Activated T-cell treated with anti-CD3 and anti-CD28 coated beads for 24 hours (primary cell): ENCODE measurements around the gene RTP5.

Source experiments
- DNase-seq: peaks from one replicate; pipeline ENCODE4 v3.0.0-alpha.2; 2020; ENCODE audit warnings: low read depth

RTP5 gene

DNA sequence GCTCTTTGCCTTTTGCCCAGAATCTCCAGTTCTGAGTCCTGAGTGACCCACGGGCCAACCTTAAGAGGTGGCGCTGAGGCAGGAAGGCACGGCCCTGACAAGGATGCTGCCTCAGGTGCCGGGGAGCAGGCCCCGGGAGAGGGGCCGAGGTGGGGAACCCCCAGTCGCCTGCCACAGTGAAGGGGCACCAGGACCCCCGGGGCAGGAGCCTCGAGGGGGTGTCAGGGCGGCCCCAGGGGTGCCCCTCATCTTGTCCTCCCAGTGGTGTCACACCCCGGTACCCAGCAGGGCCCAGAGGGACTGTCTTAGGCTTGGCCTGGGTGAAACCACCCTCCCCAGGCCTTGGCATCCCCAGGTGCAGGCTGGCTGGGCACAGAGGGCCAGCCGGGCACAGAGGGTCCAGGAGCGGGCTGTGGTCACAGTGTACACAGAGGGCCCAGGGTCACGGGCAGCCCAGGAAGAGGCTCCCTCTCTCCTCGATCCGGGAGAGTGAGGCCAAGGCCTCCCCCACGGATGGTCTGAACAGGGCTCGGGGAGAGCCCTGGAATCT lies 11.9 kb upstream of the RTP5 start:
- DNase-seq: no peak

DNA sequence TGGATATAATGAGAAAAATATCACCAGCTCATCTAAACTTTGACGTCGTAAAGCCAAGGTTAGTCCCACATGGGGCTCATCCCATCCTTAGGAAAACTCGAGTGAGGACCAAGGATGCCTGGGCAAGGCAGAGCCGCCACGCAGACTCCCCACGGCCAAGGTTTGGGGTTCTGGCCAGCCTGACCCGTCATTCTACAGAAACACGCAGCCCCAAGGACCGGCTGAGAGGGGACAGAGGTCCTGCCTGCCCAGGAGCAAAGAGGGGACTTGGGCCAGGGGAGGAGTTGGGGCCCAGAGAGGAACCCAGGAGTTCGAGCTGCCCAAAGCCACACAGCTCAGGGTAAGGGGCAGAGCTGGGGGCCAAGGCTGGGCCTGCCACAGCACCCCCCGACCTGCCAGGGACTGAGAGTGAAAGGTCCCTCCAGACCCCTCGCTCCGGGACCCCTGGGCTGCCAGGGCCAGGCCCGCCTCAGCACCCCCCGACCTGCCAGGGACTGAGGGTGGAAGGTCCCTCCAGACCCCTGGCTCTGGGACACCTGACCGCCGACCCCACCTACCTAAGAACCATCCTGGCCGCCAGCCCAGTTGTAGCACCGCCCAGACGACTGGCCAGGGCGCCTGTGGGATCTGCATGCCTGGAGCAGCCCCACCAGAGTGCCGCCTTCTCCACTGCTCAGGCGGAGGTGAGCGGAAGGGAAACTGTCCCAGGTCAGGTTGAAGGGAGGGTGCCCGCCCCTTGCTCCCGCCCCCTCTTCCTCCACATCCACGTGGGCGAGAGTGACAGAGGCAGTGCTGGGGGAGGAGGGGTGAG lies 11.1 kb upstream of the RTP5 start, which contains the start of gene PDCD1:
Gene PDCD1, minus strand, starts transcription at position 689 of the 811 bp plus-strand sequence. Its CDS starts 56 bp downstream, at position 633.
- DNase-seq: peak; percentile 65

DNA sequence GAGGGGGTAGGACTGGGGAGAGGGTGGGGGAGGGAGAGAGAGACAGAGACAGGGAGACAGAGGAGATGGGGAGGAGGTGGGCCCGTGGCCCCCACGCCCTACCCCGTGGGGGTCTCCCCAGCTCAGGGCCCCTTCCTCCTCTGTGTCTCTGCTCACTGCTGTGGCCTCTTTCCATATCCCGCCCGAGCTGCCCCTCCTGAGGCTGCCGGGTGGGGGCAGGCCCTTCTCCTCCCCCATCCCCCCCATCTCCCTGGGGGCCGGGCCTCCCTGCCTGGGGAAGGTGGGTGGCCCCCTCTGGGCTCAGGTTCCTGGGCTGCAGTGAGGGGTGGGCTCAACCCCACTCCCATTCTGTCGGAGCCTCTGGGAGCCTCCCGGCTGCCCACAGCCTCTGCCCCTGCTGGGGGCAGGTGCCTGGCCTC lies 10.5 kb upstream of the RTP5 start:
- DNase-seq: no peak

DNA sequence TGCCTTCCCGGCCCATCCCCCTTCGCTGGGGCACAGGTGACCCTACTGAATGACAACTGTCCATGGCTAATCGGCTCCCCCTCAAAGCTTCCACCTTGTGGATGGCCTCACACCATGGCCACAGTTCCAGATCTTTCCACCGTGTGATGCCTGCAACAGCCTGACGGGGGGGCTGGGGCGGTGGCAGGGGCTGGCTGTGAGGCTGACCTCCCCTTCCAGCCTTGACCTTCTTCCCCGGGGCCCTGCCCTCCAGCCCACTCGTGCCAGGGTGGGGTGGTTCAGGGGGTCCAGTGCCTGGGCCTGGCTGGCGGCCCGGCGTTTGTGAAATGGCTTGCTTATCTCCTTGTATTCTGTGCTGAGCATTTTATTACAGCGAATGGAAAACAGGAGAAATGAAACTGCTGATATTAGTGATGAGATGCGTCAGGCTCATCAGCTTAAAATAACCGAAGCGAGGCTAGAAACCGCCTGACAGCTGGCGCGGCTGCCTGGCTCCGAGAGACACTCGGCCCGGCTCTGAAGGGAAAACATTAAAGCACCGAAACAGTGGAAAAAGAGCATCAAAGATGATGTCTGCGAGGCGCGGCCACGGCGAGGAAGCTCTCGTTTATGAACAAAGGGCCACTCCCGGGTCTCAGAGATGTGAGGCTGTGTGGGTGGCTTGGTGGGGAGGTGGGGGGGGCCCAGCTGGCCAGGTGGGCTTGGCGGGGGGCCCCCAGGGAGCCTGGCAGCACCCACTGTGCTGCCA lies 9.9 kb upstream of the RTP5 start:
- DNase-seq: peak; percentile 71

DNA sequence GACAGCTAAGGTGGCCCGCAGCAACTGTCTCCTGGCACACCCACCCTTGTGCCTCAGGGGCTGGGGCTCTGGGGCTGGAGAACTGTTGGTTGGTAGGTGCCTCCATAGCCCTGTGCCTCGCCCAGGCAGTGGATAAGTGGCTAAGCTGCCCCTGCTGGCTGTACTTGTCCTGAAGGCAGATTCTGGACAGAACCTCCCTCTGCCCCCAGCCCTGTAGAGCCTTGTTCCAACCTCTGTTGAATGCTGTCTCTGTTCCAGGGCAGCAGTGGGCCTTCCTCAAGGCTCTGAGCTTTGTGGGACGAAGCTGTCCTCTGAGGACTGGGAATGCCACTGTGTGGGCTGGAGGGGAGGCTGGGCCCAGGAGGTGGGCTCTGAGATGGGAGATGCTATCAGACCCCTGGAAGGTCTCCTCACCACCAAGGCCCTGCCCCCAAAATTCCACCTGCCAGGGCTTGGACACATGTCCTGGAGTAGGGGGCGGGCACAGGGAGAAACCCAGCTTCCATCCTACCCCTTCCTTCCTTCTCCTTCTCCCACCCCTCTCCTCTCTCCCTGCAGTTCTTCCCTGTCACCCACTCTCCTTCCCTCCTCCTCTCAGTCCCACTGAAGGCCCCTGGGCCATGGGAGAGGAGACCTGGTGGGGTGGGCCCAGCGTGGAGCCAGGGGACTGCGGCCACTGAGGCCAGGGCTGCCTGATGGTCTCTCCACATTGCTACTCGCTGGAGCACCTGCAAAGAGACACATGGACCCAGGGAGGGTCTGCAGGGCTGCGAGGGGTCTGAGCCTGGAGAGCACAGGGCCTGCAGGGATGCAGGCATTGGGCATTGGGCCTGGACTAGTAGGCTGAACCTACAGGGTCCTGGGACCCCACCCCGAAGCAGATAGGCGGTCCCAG lies 9.1 kb upstream of the RTP5 start:
- DNase-seq: no peak

DNA sequence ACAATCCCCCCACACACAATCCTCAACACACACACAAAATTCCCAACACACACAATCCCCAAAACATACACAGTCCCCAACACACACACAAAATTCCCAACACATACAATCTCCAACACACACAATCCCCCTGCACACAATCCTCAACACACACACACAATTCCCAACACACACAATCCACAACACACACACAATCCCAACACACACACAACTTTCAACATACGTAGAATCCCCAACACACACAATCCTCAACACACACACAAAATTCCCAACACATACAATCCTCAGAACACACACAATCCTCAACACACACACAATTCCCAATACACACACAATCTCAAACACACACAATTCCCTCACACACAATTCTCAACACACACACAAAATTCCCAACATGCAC lies 8.3 kb upstream of the RTP5 start:
- no peak for DNase-seq

DNA sequence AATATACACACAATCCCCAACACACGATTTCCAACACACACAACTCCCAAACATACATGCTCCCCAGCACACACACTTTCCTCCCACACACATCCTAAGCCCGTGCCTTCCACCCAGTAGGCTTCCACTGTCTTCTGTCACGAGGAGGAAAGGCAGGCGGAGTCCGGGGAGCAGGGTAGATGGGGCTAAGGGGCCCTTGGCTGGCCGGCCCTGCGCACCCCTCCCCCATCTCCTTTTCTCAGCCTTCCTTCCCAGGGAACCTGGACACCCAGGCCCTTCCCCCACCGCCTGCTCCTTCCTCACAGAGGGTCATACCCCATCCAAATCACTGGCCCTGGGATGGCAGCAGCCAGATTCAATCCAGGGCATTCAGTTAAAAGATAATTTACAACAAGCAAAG lies 7.4 kb upstream of the RTP5 start:
- no peak for DNase-seq

DNA sequence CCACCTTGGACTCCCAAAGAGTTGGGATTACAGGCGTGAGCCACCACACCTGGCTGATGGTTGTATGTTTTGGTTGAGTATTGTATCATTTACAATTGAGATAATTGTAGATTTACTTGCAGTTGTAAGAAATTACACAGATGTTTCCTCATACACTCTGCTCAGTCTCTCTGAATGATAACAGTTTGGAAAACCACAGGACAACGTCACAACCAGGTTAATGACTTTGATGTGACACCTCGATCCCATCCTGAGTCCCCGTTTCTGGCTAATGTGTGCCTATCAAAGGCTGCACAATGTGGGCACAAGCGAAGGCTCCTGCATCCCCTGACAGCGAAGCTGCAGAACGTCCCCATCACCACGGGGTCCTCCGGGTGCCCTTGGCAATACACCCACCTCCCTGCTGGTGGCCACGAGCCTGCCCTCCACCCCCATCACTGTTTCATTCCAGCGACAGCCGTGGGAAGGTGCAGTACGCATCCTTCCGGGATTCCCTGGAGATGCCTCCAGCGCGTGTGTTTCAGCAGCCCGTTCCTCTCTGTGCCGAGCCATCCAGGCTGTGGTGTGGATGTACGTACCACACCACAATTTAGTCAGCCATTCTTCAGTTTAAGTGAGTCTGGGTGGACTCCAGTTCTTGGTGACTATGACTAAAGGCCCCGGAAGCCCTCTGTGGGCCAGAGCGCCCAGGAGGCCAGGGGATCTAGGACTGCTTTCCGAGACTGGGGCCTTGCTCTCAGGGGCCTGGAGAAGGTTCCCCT lies 6.6 kb upstream of the RTP5 start:
- no peak for DNase-seq

DNA sequence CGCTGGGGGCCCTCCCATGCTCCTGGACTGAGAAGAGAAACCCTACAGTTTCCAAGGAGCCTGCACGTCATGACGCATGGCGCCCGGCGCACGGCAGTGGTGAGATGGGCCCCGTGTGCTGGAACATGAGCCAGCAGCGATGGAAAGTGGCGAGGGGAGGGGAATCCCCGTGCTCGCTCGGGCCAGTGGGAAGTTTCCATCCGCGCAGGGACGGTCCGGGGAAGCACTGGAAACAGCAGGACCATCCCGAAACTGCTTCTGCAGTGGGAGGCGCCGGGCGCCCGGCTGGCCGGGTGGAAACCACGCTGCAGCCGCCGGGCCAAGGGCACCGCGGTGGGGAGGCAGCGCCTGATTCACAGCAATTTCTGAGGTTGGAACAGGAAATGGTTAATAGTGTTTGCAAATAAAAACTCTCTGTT lies 6.0 kb upstream of the RTP5 start:
- DNase-seq: peak; percentile 57

DNA sequence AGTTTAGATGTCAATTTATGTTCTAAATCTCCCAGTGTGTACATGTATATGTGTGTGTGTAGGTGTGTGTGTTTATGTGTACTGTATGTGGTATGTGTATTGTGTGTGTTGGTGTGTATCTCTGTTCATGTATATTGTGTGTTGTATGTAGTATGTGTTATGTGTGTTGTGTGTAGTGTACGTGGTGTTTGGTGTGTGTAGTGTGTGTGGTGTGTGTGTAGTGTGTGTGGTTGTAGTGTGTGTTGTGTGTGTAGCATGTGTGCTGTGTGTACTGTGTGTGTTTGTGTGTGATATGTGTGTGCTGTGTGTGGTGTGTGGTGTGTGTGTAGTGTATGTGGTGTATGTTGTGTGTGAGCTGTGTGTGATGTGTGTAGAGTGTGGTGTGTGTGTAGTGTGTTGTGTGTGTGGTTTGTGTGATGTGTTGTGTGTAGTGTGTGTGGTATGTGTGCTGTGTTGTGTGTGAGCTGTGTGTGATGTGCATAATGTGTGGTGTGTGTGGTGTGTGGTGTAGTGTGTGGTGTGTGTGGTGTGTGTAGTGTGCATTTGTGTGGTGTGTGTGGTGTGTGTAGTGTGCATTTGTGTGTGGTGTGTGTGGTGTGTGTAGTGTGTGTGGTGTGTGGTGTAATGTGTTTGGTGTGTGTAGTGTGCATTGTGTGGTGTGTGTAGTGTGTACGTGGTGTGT lies 5.2 kb upstream of the RTP5 start:
- DNase-seq: no peak

DNA sequence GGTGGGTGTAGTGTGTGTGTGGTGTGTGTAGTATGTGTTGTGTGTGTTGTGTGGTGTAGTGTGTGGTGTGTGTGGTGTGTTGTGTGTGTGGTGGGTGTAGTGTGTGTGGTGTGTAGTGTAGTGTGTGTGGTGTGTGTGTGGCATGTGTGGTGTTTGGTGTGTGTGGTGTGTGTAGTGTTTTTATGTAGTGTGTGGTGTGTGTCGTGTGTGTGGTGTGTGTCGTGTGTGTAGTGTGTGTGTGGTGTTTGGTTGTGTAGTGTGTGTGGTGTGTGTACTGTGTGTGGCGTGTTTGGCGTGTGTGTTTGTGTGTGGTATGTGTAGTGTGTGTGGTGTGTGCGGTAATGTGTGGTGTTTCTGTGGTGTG lies 4.7 kb upstream of the RTP5 start:
- no peak for DNase-seq

DNA sequence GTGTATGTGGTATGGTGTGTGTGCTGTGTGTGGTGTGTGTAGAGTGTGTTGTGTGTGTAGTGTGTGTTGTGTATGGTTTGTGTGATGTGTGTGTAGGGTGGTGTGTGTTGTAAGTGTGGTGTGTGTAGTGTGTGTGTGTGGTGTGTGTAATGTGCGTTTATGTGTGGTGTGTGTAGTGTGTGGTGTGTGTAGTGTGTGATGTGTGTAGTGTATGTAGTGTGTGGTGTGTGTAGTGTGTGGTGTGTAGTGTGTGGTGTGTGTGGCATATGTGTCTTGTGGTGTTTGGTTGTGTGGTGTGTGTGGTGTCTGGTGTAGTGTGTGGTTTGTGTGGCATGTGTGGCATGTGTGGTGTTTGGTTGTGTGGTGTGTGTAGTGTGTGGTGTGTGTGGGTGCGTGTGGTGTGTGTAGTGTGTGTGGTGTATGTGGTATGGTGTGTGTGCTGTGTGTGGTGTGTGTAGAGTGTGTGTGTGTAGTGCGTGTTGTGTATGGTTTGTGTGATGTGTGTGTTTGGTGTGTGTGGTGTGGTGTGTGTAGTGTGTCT lies 4.0 kb upstream of the RTP5 start:
- DNase-seq: no peak

DNA sequence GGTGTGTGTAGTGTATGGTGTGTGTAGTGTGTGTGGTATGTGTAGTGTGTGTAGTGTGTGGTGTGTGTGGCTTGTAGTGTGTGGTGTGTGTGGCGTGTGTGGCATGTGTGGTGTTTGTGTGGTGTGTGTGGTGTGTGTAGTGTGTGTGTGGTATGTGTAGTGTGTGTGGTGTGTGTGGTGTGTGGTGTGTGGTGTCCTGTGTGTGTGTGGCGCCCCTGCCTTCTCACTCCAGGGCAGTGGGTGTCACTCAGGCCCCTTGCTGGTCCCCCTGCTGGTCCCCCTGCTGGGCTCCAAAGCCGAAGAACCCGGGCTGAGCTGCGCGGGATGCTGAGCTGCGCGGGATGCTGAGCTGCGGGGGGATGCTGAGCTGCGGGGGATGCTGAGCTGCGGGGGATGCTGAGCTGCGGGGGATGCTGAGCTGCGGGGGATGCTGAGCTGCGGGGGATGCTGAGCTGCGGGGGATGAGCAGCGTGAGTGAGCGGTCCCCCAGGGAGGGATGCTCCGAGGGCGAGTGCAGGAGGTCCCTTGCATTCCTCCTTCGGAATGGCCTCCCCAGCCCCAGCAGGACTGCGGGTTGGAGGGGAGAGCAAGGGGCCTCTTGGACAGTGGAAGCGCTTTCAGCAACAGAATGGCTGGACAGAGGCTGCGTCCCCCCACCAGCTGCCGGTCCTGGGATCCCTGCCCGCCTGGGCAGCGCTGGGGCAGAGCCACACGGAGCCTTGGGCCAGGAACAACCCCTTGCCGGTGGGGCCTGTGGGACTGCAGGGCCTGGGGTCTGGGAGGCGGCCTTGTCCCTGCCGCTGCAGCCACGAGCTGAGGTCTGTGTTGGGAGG lies 3.4 kb upstream of the RTP5 start:
- no peak for DNase-seq

DNA sequence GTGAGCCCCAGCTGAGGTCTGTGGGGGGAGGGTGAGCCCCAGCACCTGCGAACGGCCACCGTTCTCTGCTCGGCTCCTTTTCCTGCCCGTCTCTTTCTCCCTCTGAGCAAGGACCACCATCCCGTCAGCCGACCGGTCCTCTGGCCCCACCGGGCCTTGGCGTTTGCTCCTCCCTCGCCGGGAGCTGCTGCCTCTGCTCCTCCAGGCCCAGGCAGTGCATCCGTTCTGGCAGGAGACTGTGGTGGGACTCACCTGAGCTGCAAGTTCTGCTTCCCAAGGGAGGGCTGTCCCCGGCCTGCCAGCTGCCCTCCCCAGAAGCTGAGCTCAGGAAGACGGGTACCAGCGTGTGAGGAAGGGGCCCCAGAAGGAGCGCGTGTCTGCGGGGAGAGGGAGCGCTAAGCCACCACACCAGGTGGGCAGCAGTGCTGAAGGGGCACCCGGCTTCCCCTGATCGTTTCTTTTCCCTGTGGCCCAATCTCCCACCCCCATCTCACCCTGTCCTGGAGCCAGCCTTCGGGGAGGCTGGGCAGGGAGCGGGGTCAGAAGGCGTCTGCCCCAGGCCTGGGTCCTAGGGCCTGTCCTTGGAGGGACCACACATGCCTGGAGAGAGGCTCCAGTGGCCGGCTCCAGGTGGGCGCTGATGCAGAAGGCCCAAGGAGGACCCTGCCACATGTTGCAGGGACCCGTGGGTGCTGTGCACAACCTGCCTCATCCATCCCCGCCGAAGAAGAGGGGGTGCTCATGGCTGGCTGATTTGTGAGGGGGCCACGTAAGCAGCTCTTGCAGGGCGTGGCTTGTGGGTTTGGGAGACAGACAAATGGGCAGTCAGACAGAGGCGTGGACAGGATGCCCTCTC lies 2.5 kb upstream of the RTP5 start:
- no peak for DNase-seq

DNA sequence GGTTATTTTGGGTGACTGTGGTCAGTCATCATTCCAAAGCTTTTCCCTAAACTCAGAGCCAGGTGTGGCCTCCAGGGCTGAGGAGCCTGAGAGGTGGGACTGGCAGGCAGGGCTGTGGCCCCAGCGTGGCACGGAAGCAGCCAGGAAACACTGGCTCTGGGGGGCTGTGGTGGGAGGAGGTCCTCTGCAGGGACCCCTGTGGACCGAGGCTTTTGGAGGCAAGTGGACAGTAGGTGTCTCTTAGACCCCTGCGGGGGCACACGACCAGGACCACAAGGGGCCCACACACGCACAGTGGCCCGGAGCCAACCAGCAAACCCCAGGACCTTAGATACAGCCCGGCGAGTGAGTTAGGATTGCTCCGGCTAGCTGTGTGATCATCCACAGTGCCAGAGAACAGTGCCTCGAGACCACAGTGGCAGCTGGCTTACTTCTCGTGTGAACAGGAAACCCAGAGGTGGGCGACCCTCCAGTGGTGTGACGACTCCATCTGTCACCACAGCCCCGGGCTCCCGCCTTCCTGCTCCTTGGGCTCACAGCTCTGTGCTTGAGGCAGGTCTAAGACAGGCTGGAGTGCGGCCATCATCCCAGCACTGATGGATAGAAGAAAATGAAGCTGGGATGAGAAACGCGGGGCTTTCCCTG lies 1.6 kb upstream of the RTP5 start:
- peak; percentile 46 for DNase-seq

DNA sequence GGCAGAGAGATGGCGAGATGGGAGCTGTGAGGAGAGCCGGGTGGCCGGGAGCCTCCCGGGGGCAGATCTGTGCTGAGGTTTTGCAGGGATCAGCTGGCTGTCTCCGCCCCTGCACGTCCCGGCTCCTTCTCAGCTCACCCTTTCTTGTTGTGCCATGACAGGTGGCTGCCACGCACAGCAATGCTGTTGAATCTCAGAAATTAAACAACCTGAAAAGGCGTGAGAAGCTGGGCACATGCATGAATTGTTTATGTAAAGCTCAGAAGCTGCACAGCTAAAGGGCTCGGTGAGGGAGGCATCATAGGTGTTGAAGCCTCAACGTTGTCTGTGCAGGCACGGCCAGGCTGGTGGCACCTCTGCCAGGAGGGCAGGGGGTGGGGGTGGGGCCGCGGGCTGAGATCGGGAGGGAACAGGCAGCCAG lies 858 bp upstream of the RTP5 start:
- no peak for DNase-seq

DNA sequence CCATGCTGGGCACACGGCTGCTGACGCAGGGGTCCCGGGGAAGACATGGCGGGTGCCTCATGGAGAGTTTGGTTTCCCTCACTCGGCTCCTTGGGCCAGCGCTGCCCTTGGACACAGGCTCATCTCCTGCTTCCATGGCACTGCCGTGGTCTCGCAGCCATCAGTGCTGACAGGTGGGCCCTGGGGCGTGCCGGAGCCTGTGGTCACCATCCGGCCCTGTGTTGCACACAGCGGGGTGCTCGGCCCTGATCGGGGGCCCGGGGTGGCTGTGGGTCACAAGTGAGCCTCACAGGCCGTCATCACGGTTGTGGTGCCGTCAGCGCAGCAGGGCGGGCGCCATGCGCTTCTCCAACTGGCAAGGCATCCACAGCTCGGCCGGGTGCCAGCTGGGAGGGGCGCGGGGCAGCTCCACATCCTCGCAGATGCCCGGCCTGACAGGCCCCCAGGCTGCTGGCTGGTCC lies 582 bp downstream of the RTP5 start:
- DNase-seq: no peak
